HEK293T (cell line): Measurements from ENCODE around the gene RETN.

Experiments used
- CTCF ChIA-PET: fragments of 350-600 bp; formaldehyde crosslinking; extraction: SDS; loops from one replicate; lab custom pipeline; 2021; ENCODE audit warnings: antibody characterized with exemption, inconsistent platforms; lab: Yijun Ruan, JAX
- POLR2A ChIA-PET: fragments of 350-600 bp; formaldehyde crosslinking; extraction: SDS; loops from one replicate; lab custom pipeline; 2020; ENCODE audit warnings: antibody characterized with exemption, inconsistent platforms; lab: Yijun Ruan, JAX
- DNase-seq: peaks from one replicate; pipeline ENCODE4 v3.0.0; 2012; ENCODE audit warnings: mixed read lengths; ENCODE audit errors: extremely low spot score
- BHLHE40 ChIP-seq: fragments of 450-650 bp; IDR thresholded peaks from 2 replicates; pipeline ENCODE4 v1.6.1; 2016; ENCODE audit warnings: mild to moderate bottlenecking, moderate library complexity, borderline replicate concordance
- CTBP1 ChIP-seq: fragments of 450-650 bp; IDR thresholded peaks from 2 replicates; pipeline ENCODE4 v1.6.1; 2016; ENCODE audit warnings: borderline replicate concordance
- ELF4 ChIP-seq: fragments of 450-650 bp; IDR thresholded peaks from 2 replicates; pipeline ENCODE4 v1.6.1; 2017; ENCODE audit warnings: antibody characterized with exemption
- LEF1 ChIP-seq: fragments of 450-650 bp; IDR thresholded peaks from 2 replicates; pipeline ENCODE4 v1.6.1; 2017; ENCODE audit warnings: mild to moderate bottlenecking, borderline replicate concordance
- NFRKB ChIP-seq: fragments of 450-650 bp; IDR thresholded peaks from 2 replicates; pipeline ENCODE4 v1.6.1; 2016; ENCODE audit warnings: mild to moderate bottlenecking, moderate library complexity
- SP1 ChIP-seq: fragments of 450-650 bp; IDR thresholded peaks from 2 replicates; pipeline ENCODE4 v1.6.1; 2017
- SUZ12 ChIP-seq: fragments of 450-650 bp; IDR thresholded peaks from 2 replicates; pipeline ENCODE4 v1.6.1; 2016; ENCODE audit warnings: mild to moderate bottlenecking

RETN gene

GRCh38 chr19:7716762-7717161, 47.9 kb downstream of the RETN start:
- DNase-seq, result no peak
- POLR2A ChIA-PET, result no interaction called here
- no peak for TF ChIP-seq CTBP1
- no peak for TF ChIP-seq NFRKB
- no peak for TF ChIP-seq BHLHE40
- TF ChIP-seq ELF4, result no peak
- no peak for TF ChIP-seq SP1
- no peak for TF ChIP-seq LEF1
- no peak for TF ChIP-seq SUZ12
- CTCF ChIA-PET, result no interaction called here

- DNase-seq, result no peak
- CTCF ChIA-PET, result interaction anchor here (0.6 kb wide), 1 partner anchor 868 kb away, joined by 3 read pairs; no protein-coding TSS in a partner anchor
- no peak for TF ChIP-seq SP1
- POLR2A ChIA-PET, result no interaction called here
Measured at GRCh38 chr19:7718668-7719067, 49.8 kb downstream of the RETN start.
